HL-60 (cell line): ENCODE measurements around the gene TUBB3.
A peak's percentile ranks its signal among the peaks of the same experiment; 100 is the strongest.

ENCODE experiments used
- DNase-seq, 2 experiments: peaks; one replicate each; pipeline ENCODE4 v3.0.0-alpha.2; 2010 to 2020; ENCODE audit warnings: low read depth in 1 of 2, low spot score in 1 of 2
- H3K27ac ChIP-seq: fragments of 250-450 bp; sonication (Bioruptor Pico); replicated peaks from 2 replicates; pipeline ENCODE4 v1.5.1; 2020; ENCODE audit warnings: mild to moderate bottlenecking, moderate library complexity
- H3K27me3 ChIP-seq: fragments of 250-450 bp; sonication (Bioruptor Pico); 2 replicates; pipeline ENCODE4 v1.5.1; 2021; ENCODE audit warnings: mild to moderate bottlenecking, moderate library complexity; ENCODE audit not compliant: insufficient read depth, poor library complexity, severe bottlenecking
- H3K4me3 ChIP-seq: replicated peaks from 2 replicates; pipeline ENCODE4 v1.5.1; 2011; ENCODE audit warnings: mild to moderate bottlenecking, control low read depth, low read length; ENCODE audit not compliant: insufficient read depth
- CTCF ChIP-seq: IDR thresholded peaks from one replicate; pipeline ENCODE4 v1.5.1; 2011; ENCODE audit warnings: low read length, control low read depth, inconsistent platforms; ENCODE audit not compliant: insufficient read depth
- GABPA ChIP-seq: IDR thresholded peaks from 2 replicates; pipeline ENCODE4 v1.6.1; 2012; ENCODE audit warnings: low read depth
- POLR2AphosphoS5 ChIP-seq: IDR thresholded peaks from 2 replicates; pipeline ENCODE4 v1.6.1; 2012; ENCODE audit warnings: low read depth
- SPI1 ChIP-seq: IDR thresholded peaks from 2 replicates; pipeline ENCODE4 v1.6.1; 2012; ENCODE audit warnings: low read depth, mild to moderate bottlenecking, borderline replicate concordance
- TF ChIP-seq, protein P1 (sequence below): IDR thresholded peaks from 2 replicates; pipeline ENCODE4 v1.6.1; 2012; ENCODE audit warnings: low read depth; ENCODE audit not compliant: insufficient replicate concordance

TUBB3 gene

DNA sequence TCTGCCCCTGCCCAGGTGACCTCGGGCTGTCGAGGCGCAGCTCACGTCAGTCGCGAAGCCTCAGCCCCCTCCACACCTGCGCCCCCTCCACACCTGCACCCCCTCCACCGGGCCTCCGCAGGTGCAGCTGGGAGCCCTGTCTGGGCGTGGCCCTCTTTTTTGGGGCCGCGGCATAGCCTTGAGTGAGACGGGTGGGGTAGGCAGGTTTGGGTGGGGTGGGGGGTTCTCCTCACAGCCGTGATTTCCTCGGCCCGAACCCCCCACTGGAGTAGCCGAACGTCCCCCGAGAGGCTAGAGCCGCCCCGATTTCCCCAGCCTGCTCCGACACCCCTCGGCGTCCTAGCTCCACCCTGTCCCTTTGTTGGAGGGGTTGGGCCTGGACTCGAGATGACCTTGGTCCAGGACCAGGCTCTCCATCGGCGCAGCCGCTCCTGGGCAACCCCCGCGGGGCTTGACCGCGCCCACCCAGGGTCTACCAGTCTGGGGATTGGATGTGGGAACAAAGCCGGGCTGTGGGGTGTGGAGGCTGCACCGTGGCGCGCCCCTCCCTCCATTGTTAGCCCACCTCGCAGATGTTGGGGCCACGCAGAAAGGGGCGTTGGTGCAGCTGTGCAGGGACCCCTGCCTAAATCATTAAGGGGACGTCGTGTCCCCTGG lies 626 bp downstream of the TUBB3 start:
- TF ChIP-seq, protein P1, sequence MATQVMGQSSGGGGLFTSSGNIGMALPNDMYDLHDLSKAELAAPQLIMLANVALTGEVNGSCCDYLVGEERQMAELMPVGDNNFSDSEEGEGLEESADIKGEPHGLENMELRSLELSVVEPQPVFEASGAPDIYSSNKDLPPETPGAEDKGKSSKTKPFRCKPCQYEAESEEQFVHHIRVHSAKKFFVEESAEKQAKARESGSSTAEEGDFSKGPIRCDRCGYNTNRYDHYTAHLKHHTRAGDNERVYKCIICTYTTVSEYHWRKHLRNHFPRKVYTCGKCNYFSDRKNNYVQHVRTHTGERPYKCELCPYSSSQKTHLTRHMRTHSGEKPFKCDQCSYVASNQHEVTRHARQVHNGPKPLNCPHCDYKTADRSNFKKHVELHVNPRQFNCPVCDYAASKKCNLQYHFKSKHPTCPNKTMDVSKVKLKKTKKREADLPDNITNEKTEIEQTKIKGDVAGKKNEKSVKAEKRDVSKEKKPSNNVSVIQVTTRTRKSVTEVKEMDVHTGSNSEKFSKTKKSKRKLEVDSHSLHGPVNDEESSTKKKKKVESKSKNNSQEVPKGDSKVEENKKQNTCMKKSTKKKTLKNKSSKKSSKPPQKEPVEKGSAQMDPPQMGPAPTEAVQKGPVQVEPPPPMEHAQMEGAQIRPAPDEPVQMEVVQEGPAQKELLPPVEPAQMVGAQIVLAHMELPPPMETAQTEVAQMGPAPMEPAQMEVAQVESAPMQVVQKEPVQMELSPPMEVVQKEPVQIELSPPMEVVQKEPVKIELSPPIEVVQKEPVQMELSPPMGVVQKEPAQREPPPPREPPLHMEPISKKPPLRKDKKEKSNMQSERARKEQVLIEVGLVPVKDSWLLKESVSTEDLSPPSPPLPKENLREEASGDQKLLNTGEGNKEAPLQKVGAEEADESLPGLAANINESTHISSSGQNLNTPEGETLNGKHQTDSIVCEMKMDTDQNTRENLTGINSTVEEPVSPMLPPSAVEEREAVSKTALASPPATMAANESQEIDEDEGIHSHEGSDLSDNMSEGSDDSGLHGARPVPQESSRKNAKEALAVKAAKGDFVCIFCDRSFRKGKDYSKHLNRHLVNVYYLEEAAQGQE: no peak
- TF ChIP-seq CTCF: no peak
- TF ChIP-seq SPI1: no peak
- TF ChIP-seq GABPA: no peak
- no peak for TF ChIP-seq POLR2AphosphoS5
- DNase-seq: no peak
- Histone ChIP-seq H3K27me3 (peaks cover 14% of the 10 kb centered on the region), H3K27ac (no peak overlapping the region), H3K4me3 (no peak overlapping the region)

GRCh38 chr16:89924297-89924924 lies 1.3 kb downstream of the TUBB3 start:
- peak in 1 of 2 experiments; percentile 7 for DNase-seq
- TF ChIP-seq GABPA: no peak
- TF ChIP-seq, protein P1: peak; percentile 90
- no peak for TF ChIP-seq POLR2AphosphoS5
- no peak overlapping the region for H3K4me3 ChIP-seq
- H3K27ac ChIP-seq: no peak overlapping the region
- peaks cover 14% of the 10 kb centered on the region for H3K27me3 ChIP-seq

GRCh38 chr16:89924925-89925307 lies 1.8 kb downstream of the TUBB3 start:
- TF ChIP-seq, protein P1: no peak
- TF ChIP-seq GABPA (no peak), POLR2AphosphoS5 (no peak), SPI1 (no peak), CTCF (no peak)
- Histone ChIP-seq H3K4me3 (no peak overlapping the region), H3K27ac (no peak overlapping the region), H3K27me3 (peaks cover 14% of the 10 kb centered on the region)
- DNase-seq: no peak
